Psoas muscle (tissue), 8 donors: ENCODE data around the gene PALMD. TPM values are rescaled to one million over a fixed set of nuclear protein-coding genes. Genes with fewer than 3 reads are reported as not detected.
A peak's percentile ranks its signal among the peaks of the same experiment; 100 is the strongest.

ENCODE experiments used
- ATAC-seq, 4 donors: fragments of 200-7000 bp; cut with Tn5 transposase; one replicate each; pipeline ENCODE4 v1.9.1; 2020; ENCODE audit warnings: moderate library complexity in 3 of 4, mild to moderate bottlenecking in 2 of 4
- DNase-seq, 2 donors: peaks; one replicate each; pipeline ENCODE4 v3.0.0-alpha.2; 2020
- H3K27ac ChIP-seq: fragments of 200-600 bp; one replicate; pipeline ENCODE4 v1.8.0; 2022
- H3K27me3 ChIP-seq, 3 donors: fragments of 200-600 bp in 1 of 3; one replicate each; pipeline versions ENCODE4 v1.6.1 to v1.8.0; 2013 to 2022; ENCODE audit warnings: low read length in 2 of 3, mild to moderate bottlenecking in 2 of 3, moderate library complexity in 1 of 3; ENCODE audit not compliant: insufficient read depth in 3 of 3
- H3K36me3 ChIP-seq, 2 donors: fragments of 200-600 bp in 1 of 2; one replicate each; pipeline versions ENCODE4 v1.6.1 to v1.8.0; 2013 to 2022; ENCODE audit warnings: low read depth in 1 of 2, mild to moderate bottlenecking in 1 of 2, moderate library complexity in 1 of 2; ENCODE audit not compliant: insufficient read depth in 1 of 2
- H3K4me1 ChIP-seq: fragments of 200-600 bp; one replicate; pipeline ENCODE4 v1.8.0; 2022
- H3K4me3 ChIP-seq: fragments of 200-600 bp; one replicate; pipeline ENCODE4 v1.8.0; 2022; ENCODE audit warnings: mild to moderate bottlenecking
- H3K9me3 ChIP-seq: fragments of 200-600 bp; one replicate; pipeline ENCODE4 v1.8.0; 2022
- CTCF ChIP-seq: fragments of 200-600 bp; IDR thresholded peaks from one replicate; pipeline ENCODE4 v1.8.0; 2022; ENCODE audit warnings: antibody characterized with exemption
- WGBS, 3 donors: extraction: QIAGEN DNeasy Blood & Tissue Kit; methylation state at CpG; one replicate each; pipeline versions ENCODE4 v1.1.6 to v1.1.7; 2013; 5-methylcytosine and 5-hydroxymethylcytosine counted together
- intact Hi-C, 2 donors: fragments of 100-400 bp; cut with DNase I; formaldehyde crosslinking; loops; one replicate each; pipeline versions ENCODE4 v1.11.0 to v1.14.2; 2022
- polyA plus RNA-seq, 3 donors: library from polyadenylated mRNA; stranded (reverse); fragments of 200-250 nt; gene quantifications; one replicate each; pipeline ENCODE4 v1.2.3, GENCODE V29; 2013
- total RNA-seq, 4 donors: library from RNA; stranded (reverse); fragmentation: NEBNext Ultra II Directional in 2 of 4; extraction: Animal tissue kit (Norgen Biotek cat#: 25700) in 2 of 4; gene quantifications; one replicate each; pipeline versions ENCODE4 v1.2.1 to v1.2.4, GENCODE V29; 2021 to 2023
- donor health status: healthy with polysubstance abuse.
- donor health status: DM: no; HTN: no; CAD: no; lungs with moderate emphysema.
- donor health status: Bipolar disorder and iron deficiency.
- donor health status: healthy.
- donor health status: DM: yes; HTN: yes; CAD: no.
- donor health status: DM: no; HTN: no; CAD: no.
- donor health status: DM: no; HTN: no; CAD: no.
- donor health status: DM: yes; HTN: yes; CAD: no.

PALMD gene
- total and polyA plus RNA-seq, 7 donors, result 46.2 to 219 (median 101) TPM

- ATAC-seq (no peak), DNase-seq (no peak)
- H3K4me3 ChIP-seq, result no peak overlapping the region
- H3K36me3 ChIP-seq, result no peaks in the 10 kb centered on the region
- no peaks in the 10 kb centered on the region for H3K9me3 ChIP-seq
- H3K4me1 ChIP-seq, result peaks cover 10% of the 10 kb centered on the region
- H3K27me3 ChIP-seq, result no peaks in the 10 kb centered on the region
- H3K27ac ChIP-seq, result no peak overlapping the region
- intact Hi-C loops, result no loop called here
- no peak for TF ChIP-seq CTCF
These were observed 4.4 kb upstream of the PALMD start for GRCh38 chr1:99641558-99641957.

- ATAC-seq (no peak), DNase-seq (no peak)
- H3K9me3 ChIP-seq, result no peaks in the 10 kb centered on the region
- H3K27ac ChIP-seq, result no peak overlapping the region
- H3K36me3 ChIP-seq, result no peaks in the 10 kb centered on the region
- WGBS, 3 donors, result 84 to 88% (median 85%) methylated on average over 7 of the region's 7 CpGs
- H3K27me3 ChIP-seq, result no peaks in the 10 kb centered on the region
- no peak for TF ChIP-seq CTCF
- no peak overlapping the region for H3K4me3 ChIP-seq
- intact Hi-C loops, result no loop called here
- H3K4me1 ChIP-seq, result peaks cover 10% of the 10 kb centered on the region
These were observed 3.9 kb upstream of the PALMD start for GRCh38 chr1:99642053-99642452.

DNA sequence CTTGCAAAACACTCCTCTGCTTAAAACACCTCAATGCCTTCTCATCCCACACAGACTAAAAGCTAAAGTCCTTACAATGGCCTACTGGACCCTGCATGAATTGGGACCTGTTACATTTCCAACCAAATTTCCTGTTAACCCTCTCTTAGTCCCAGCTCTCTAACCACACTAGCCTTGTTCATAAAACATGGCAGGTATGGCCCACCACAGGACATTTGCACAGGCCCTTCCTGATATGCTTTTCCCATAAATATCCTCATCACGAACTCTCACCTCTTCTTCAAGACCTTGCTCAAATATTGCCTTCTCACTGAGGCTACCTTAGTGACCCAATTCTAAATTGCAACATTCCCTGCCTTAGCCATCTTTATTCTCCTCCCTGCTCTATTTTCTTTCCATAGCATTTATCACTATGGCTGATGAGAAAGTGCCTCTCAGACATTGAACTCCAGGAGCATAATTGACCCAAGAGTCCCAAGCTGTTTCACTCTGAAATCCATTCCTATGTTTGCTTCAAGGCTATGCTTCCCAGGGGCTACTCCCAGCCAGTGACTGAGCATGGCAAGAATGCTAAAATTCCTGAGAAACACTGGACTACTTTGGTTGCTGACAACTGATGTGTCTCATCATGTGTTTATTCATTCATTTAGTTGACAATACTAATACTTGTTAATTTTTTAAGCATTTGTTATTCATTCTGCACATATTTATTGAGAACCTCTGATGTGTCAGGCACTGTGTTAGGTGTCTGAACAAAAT, 2.7 kb upstream of the PALMD start:
- Histone ChIP-seq H3K36me3 (no peaks in the 10 kb centered on the region), H3K4me3 (no peak overlapping the region), H3K27ac (no peak overlapping the region), H3K9me3 (no peaks in the 10 kb centered on the region), H3K4me1 (peaks cover 10% of the 10 kb centered on the region), H3K27me3 (no peaks in the 10 kb centered on the region)
- intact Hi-C loops, result no loop called here
- 97 to 100% (median 98%) methylated on average over 1 of the region's 1 CpG for WGBS, 3 donors
- TF ChIP-seq CTCF, result no peak
- ATAC-seq (no peak), DNase-seq (no peak)

- intact Hi-C loops, result no loop called here
- H3K27me3 ChIP-seq, result no peaks in the 10 kb centered on the region
- H3K4me3 ChIP-seq, result peak overlapping the region; percentile 72
- WGBS, 3 donors, result 29 to 58% (median 30%) methylated on average over 2 of the region's 2 CpGs
- peak overlapping the region; percentile 92 for H3K27ac ChIP-seq
- H3K4me1 ChIP-seq, result peaks cover 10% of the 10 kb centered on the region
- DNase-seq (no peak), ATAC-seq (no peak)
- H3K9me3 ChIP-seq, result no peaks in the 10 kb centered on the region
- TF ChIP-seq CTCF, result no peak
- H3K36me3 ChIP-seq, result peaks cover 0 to 5% of the 10 kb centered on the region in 2 donors
These were observed 1.5 kb upstream of the PALMD start for GRCh38 chr1:99644279-99645004.
